Erythroblast (primary cell): ENCODE data around the gene SIGLEC5.

ENCODE experiments used
- DNase-seq, 2 experiments: peaks; one replicate each; lab custom pipeline; 2025; lab: John Stamatoyannopoulos, UW
- GATA1 ChIP-seq: IDR thresholded peaks from 2 replicates; pipeline ENCODE4 v1.6.1; 2011; ENCODE audit warnings: low read depth, mild to moderate bottlenecking, control low read depth, low read length, moderate library complexity
- POLR2A ChIP-seq: IDR thresholded peaks from 2 replicates; pipeline ENCODE4 v1.6.1; 2011; ENCODE audit warnings: mild to moderate bottlenecking, low read length

The SIGLEC5 gene

GRCh38 chr19:51607920-51608562, 22.2 kb downstream of the SIGLEC5 start:
- TF ChIP-seq GATA1 (no peak), POLR2A (no peak)
- peak; percentile 86 to 91 for DNase-seq

GRCh38 chr19:51607077-51607476, 23.1 kb downstream of the SIGLEC5 start:
- no peak for TF ChIP-seq POLR2A
- no peak for TF ChIP-seq GATA1
- DNase-seq, result no peak

GRCh38 chr19:51602189-51602854, 27.9 kb downstream of the SIGLEC5 start:
- DNase-seq, result no peak
- TF ChIP-seq POLR2A (no peak), GATA1 (no peak)

GRCh38 chr19:51600940-51601580, 29.1 kb downstream of the SIGLEC5 start:
- TF ChIP-seq GATA1 (no peak), POLR2A (no peak)
- no peak for DNase-seq

- DNase-seq, result peak in 1 of 2 experiments; percentile 15
- TF ChIP-seq GATA1 (no peak), POLR2A (no peak)
Observed at GRCh38 chr19:51599084-51599483, 31.1 kb downstream of the SIGLEC5 start.

GRCh38 chr19:51598159-51598915, 31.9 kb downstream of the SIGLEC5 start:
- no peak for DNase-seq
- TF ChIP-seq POLR2A (no peak), GATA1 (no peak)

- DNase-seq, result no peak
- TF ChIP-seq POLR2A (no peak), GATA1 (no peak)
Observed at GRCh38 chr19:51595190-51596175, 34.7 kb downstream of the SIGLEC5 start.

- DNase-seq, result no peak
- TF ChIP-seq GATA1 (no peak), POLR2A (no peak)
Observed at GRCh38 chr19:51594774-51595109, 35.5 kb downstream of the SIGLEC5 start.

GRCh38 chr19:51593969-51594773, 36.0 kb downstream of the SIGLEC5 start:
- no peak for TF ChIP-seq GATA1
- TF ChIP-seq POLR2A, result peak; percentile 14
- peak; percentile 98 for DNase-seq

- DNase-seq, result no peak
- TF ChIP-seq POLR2A (peak; percentile 15), GATA1 (no peak)
Observed at GRCh38 chr19:51593138-51593890, 36.9 kb downstream of the SIGLEC5 start.

GRCh38 chr19:51592521-51592920, 37.7 kb downstream of the SIGLEC5 start:
- DNase-seq, result no peak
- TF ChIP-seq POLR2A, result no peak
- TF ChIP-seq GATA1, result no peak
